GM12878 (cell line): ENCODE data around the gene ARHGAP21. TPM values are rescaled to one million over a fixed set of nuclear protein-coding genes. Genes with fewer than 3 reads are reported as not detected.

ENCODE experiments used
- ATAC-seq: fragments of 200-7000 bp; cut with Tn5 transposase; 3 replicates; pipeline ENCODE4 v1.9.1; 2020; ENCODE audit warnings: mild to moderate bottlenecking, moderate library complexity
- BruUV-seq: library from RNA; stranded (reverse); fragments of 400-500 nt; replicated peaks from 2 replicates; lab custom pipeline; 2021; lab: Mats Ljungman, UMichigan
- CTCF ChIA-PET: fragments of 300-600 bp; sonication (Branson Sonifier 250); formaldehyde crosslinking; extraction: SDS; loops from one replicate; lab custom pipeline; 2021; ENCODE audit warnings: inconsistent platforms; lab: Yijun Ruan, JAX
- POLR2A ChIA-PET: fragments of 350-600 bp; formaldehyde crosslinking; extraction: SDS; loops from one replicate; lab custom pipeline; 2021; ENCODE audit warnings: inconsistent platforms; lab: Charles Lee
- RAD21 ChIA-PET: fragments of 300-600 bp; sonication (Branson Sonifier 250); formaldehyde crosslinking; loops from one replicate; lab custom pipeline; 2023; ENCODE audit warnings: antibody characterized with exemption; ENCODE audit not compliant: unreplicated experiment; lab: Charles Lee
- SMC1A ChIA-PET: fragments of 300-600 bp; sonication (Branson Sonifier 250); formaldehyde crosslinking; loops from one replicate; lab custom pipeline; 2023; ENCODE audit not compliant: unreplicated experiment, uncharacterized antibody; lab: Charles Lee
- DNase-seq: peaks from one replicate; pipeline ENCODE4 v3.0.0-alpha.2; 2011; ENCODE audit warnings: low read depth, low spot score
- FAIRE-seq: peaks from 3 replicates; lab custom pipeline; 2011; peaks lifted over from hg19 to GRCh38; lab: Jason Lieb, UNC
- H2AFZ ChIP-seq: 2 replicates; pipeline ENCODE4 v1.6.0; 2011; ENCODE audit warnings: low read depth, low read length, control low read depth; ENCODE audit not compliant: control insufficient read depth
- H3K27ac ChIP-seq: 2 replicates; pipeline ENCODE4 v1.5.1; 2011; ENCODE audit warnings: control low read depth; ENCODE audit not compliant: control insufficient read depth, insufficient read depth
- H3K27me3 ChIP-seq, 2 experiments: replicated peaks in 1 of 2; 2 replicates each; pipeline versions ENCODE4 v1.6.0 to v1.6.1; 2011; ENCODE audit warnings: low read length in 1 of 2; ENCODE audit not compliant: control insufficient read depth in 2 of 2, insufficient read depth in 2 of 2
- H3K36me3 ChIP-seq, 2 experiments: 2 replicates each; pipeline ENCODE4 v1.5.1; 2011; ENCODE audit warnings: low read length in 1 of 2; ENCODE audit not compliant: control insufficient read depth in 2 of 2, insufficient read depth in 2 of 2
- H3K4me1 ChIP-seq: 2 replicates; pipeline ENCODE4 v1.6.1; 2011; ENCODE audit warnings: mild to moderate bottlenecking, low read length, moderate library complexity, mixed read lengths; ENCODE audit not compliant: control insufficient read depth, insufficient read depth
- H3K4me2 ChIP-seq: 2 replicates; pipeline ENCODE4 v1.6.0; 2011; ENCODE audit warnings: control low read depth; ENCODE audit not compliant: control insufficient read depth, insufficient read depth
- H3K4me3 ChIP-seq: fragments of 200-600 bp; sonication (generic); 2 replicates; pipeline ENCODE4 v1.5.1; 2016
- H3K79me2 ChIP-seq: 2 replicates; pipeline ENCODE4 v1.6.0; 2011; ENCODE audit warnings: low read length; ENCODE audit not compliant: control insufficient read depth, insufficient read depth
- H3K9ac ChIP-seq: 2 replicates; pipeline ENCODE4 v1.8.0; 2011; ENCODE audit warnings: low read length, control low read depth, mixed read lengths; ENCODE audit not compliant: control insufficient read depth, insufficient read depth
- H3K9me3 ChIP-seq: replicated peaks from 3 replicates; pipeline ENCODE4 v1.5.1; 2011; ENCODE audit warnings: mild to moderate bottlenecking, low read length; ENCODE audit not compliant: control insufficient read depth, insufficient read depth
- H4K20me1 ChIP-seq: 2 replicates; pipeline ENCODE4 v1.6.0; 2011; ENCODE audit not compliant: control insufficient read depth, insufficient read depth
- BCLAF1 ChIP-seq: fragments of 450-650 bp; IDR thresholded peaks from 2 replicates; pipeline ENCODE4 v1.6.1; 2017; ENCODE audit warnings: antibody characterized with exemption, mild to moderate bottlenecking, moderate library complexity
- CHD4 ChIP-seq: fragments of 200-600 bp; sonication (generic); IDR thresholded peaks from 2 replicates; pipeline ENCODE4 v1.6.1; 2016; ENCODE audit warnings: mild to moderate bottlenecking
- FOXM1 ChIP-seq: IDR thresholded peaks from 2 replicates; pipeline ENCODE4 v1.6.1; 2012; ENCODE audit warnings: low read depth, mild to moderate bottlenecking, inconsistent platforms, low read length, moderate library complexity
- GABPA ChIP-seq: IDR thresholded peaks from 2 replicates; pipeline ENCODE4 v1.6.1; 2014; ENCODE audit warnings: antibody characterized with exemption, low read depth, mild to moderate bottlenecking, inconsistent platforms
- HDAC2 ChIP-seq: fragments of 200-600 bp; sonication (generic); IDR thresholded peaks from 2 replicates; pipeline ENCODE4 v1.6.1; 2017
- IRF4 ChIP-seq: IDR thresholded peaks from 2 replicates; pipeline ENCODE4 v1.6.1; 2011; ENCODE audit warnings: low read depth, low read length
- MYC ChIP-seq: IDR thresholded peaks from 2 replicates; pipeline ENCODE4 v1.6.1; 2011; ENCODE audit warnings: mild to moderate bottlenecking, low read length, moderate library complexity, inconsistent platforms; ENCODE audit not compliant: insufficient read depth, insufficient replicate concordance, insufficient read length, severe bottlenecking
- NKRF ChIP-seq: fragments of 450-650 bp; conservative IDR thresholded peaks from 2 replicates; pipeline ENCODE4 v1.6.1; 2017; ENCODE audit warnings: mild to moderate bottlenecking, moderate library complexity
- PML ChIP-seq: IDR thresholded peaks from 2 replicates; pipeline ENCODE4 v1.6.1; 2012; ENCODE audit warnings: low read length, inconsistent platforms
- RBBP5 ChIP-seq: fragments of 200-600 bp; sonication (generic); conservative IDR thresholded peaks from 2 replicates; pipeline ENCODE4 v1.6.1; 2016
- RCOR1 ChIP-seq: conservative IDR thresholded peaks from 2 replicates; pipeline ENCODE4 v1.6.1; 2012; ENCODE audit warnings: low read depth, low read length, improper control_type of control experiment
- SRF ChIP-seq, 2 experiments: IDR thresholded peaks; 2 replicates each; pipeline ENCODE4 v1.6.1; 2011; ENCODE audit warnings: low read depth in 2 of 2, low read length in 2 of 2, mild to moderate bottlenecking in 1 of 2, moderate library complexity in 1 of 2
- ZBTB40 ChIP-seq: fragments of 450-650 bp; IDR thresholded peaks from 2 replicates; pipeline ENCODE4 v1.6.1; 2016; ENCODE audit warnings: mild to moderate bottlenecking, moderate library complexity, borderline replicate concordance
- ZNF207 ChIP-seq: fragments of 450-650 bp; IDR thresholded peaks from 2 replicates; pipeline ENCODE4 v1.6.1; 2014; ENCODE audit warnings: antibody characterized with exemption, mild to moderate bottlenecking, borderline replicate concordance
- WGBS: methylation state at CpG from one replicate; pipeline ENCODE4 v1.1.6; 2016; ENCODE audit warnings: low lambda C conversion rate; ENCODE audit not compliant: insufficient replicate concordance, insufficient coverage; ENCODE audit errors: missing lambda C conversion rate; 5-methylcytosine and 5-hydroxymethylcytosine counted together
- in situ Hi-C: fragments of 300-500 bp; cut with MboI; formaldehyde crosslinking; loops from 9 replicates; pipeline ENCODE4 v1.14.3; 2018; ENCODE audit warnings: mixed read lengths
- intact Hi-C: fragments of 100-400 bp; cut with micrococcal nuclease; formaldehyde crosslinking; loops from one replicate; pipeline ENCODE4 v1.14.2; 2022; ENCODE audit not compliant: unreplicated experiment
- polyA plus RNA-seq, 11 experiments: library from polyadenylated mRNA; depleted of rRNA in 4 of 11; unstranded in 6 of 11; stranded (reverse) in 5 of 11; fragments of >200 nt; fragmentation: Nextera tagmentation in 4 of 11; fragmentation: Illumina TruSeq in 1 of 11; extraction: Ambion mirVana in 4 of 11; extraction: Trizol in 1 of 11; gene quantifications; 1 replicate in 1 of 11; 2 replicates in 10 of 11; pipeline versions ENCODE4 v1.2.1 to v1.2.3, GENCODE V29; 2011 to 2016; ENCODE audit warnings: inconsistent platforms in 2 of 11, missing spikeins in 2 of 11, low read depth in 1 of 11
- total RNA-seq, 4 experiments: library from RNA; depleted of rRNA in 3 of 4; stranded (reverse); fragments of >200 nt in 3 of 4; fragmentation: Illumina TruSeq in 1 of 4; extraction: Trizol in 1 of 4; gene quantifications; 2 replicates each; pipeline versions ENCODE4 v1.2.1 to v1.2.3, GENCODE V29; 2013 to 2021

ARHGAP21 gene
- total and polyA plus RNA-seq, 10 of the 15 experiments (the other 5 are each of a cell fraction or from before 2014, with no cell fraction given) = 11.7 to 103 (median 37.6) TPM

GRCh38 chr10:24642921-24643678, 80.6 kb downstream of the ARHGAP21 start:
- DNase-seq (peak; percentile 40), ATAC-seq (peak; percentile 86), FAIRE-seq (peak; percentile 78)
- H3K27ac ChIP-seq = no peak overlapping the region
- H3K27me3 ChIP-seq = no peaks in the 10 kb centered on the region
- BruUV-seq = no TSS peak
- no peak overlapping the region for H3K9ac ChIP-seq
- H3K4me1 ChIP-seq = peaks cover 14% of the 10 kb centered on the region
- no peaks in the 10 kb centered on the region for H4K20me1 ChIP-seq
- intact Hi-C loops (loop anchor here (1.0 to 10.0 kb wide), 7 partner anchors 82 to 582 kb away; no protein-coding TSS in a partner anchor), in situ Hi-C loops (no loop called here)
- CTCF ChIA-PET = interaction anchor here (0.7 to 5.8 kb wide), 26 partner anchors 10 to 437 kb away, joined by 3 to 50 read pairs (median 4); partner anchors contain the start of genes ARHGAP21 and PRTFDC1
- WGBS = 8% methylated on average over 6 of the region's 6 CpGs
- H3K4me2 ChIP-seq = peak overlapping the region; percentile 49
- H2AFZ ChIP-seq = no peak overlapping the region
- no peak overlapping the region for H3K4me3 ChIP-seq
- no peaks in the 10 kb centered on the region for H3K36me3 ChIP-seq
- RAD21 ChIA-PET = interaction anchor here (0.7 to 3.1 kb wide), 24 partner anchors 10 to 438 kb away, joined by 3 to 35 read pairs (median 5); partner anchors contain the start of genes ARHGAP21 and PRTFDC1
- SMC1A ChIA-PET = interaction anchor here (0.6 to 5.7 kb wide), 36 partner anchors 9 to 439 kb away, joined by 3 to 47 read pairs (median 4); partner anchors contain the start of genes ARHGAP21 and PRTFDC1
- POLR2A ChIA-PET = interaction anchor here (0.6 to 5.4 kb wide), 7 partner anchors 10 to 1518 kb away, joined by 3 to 28 read pairs (median 5); partner anchors contain the start of gene ARHGAP21
- no peaks in the 10 kb centered on the region for H3K9me3 ChIP-seq
- no peaks in the 10 kb centered on the region for H3K79me2 ChIP-seq
- TF ChIP-seq SRF (IDR thresholded peaks at IDR 0.05; ENCODE audit: low read depth in 2 of 2, low read length in 2 of 2) (no peak), ZBTB40 (no peak), CHD4 (no peak), PML (no peak), FOXM1 (peak; percentile 42; the same call in 1 of the 2 replicates), GABPA (no peak), BCLAF1 (no peak), IRF4 (peak; percentile 64; the same call in 1 of the 2 replicates), RBBP5 (no peak), MYC (no peak), HDAC2 (no peak), ZNF207 (no peak), NKRF (no peak), RCOR1 (no peak)
